Glomerular visceral epithelial cell (primary cell): ENCODE measurements around the gene ADCY1.
A peak's percentile ranks its signal among the peaks of the same experiment; 100 is the strongest.

Experiments used
- DNase-seq: peaks from one replicate; pipeline ENCODE4 v3.0.0-alpha.2; 2016; ENCODE audit errors: extremely low spot score

ADCY1 gene

DNA sequence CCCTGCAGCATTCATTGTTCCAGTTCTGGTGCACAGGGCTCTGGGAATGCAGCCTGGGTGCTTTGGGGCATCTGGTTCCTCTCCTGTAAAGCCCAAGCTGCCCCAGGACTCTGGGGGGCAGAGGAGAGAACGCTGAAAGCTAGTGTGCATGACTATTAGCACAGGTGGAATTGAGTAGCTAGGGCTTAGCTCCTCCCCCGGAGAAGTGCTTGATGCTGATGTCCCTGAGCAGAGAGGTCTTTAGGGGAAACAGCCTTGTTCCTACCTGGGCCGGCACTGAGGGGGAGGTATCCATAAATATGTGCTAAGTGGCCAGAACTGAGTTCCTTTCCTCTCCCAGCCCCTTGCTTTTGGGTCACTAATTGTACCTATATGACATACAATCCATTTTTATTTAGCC is 3.9 kb downstream of the ADCY1 start:
- DNase-seq = no peak

DNA sequence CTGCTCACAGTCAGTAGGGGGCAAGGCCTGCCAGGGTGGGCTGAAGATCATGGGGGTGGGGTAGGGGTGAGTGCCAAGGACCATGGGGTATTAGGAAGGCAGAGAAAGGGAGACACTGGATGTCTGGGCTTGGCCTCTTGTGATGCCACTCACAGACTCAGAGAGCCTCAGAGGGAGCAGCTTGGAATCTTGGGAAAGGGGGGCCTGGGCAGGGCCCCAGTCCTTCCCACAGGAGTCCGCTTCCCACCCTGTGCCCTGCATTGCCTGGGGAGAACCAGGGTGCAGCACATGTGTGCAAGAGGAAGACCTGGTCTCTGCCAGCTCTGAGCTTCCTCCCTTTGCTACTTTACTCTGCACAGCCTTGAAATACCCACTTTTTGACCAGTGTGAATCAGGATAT is 4.3 kb downstream of the ADCY1 start:
- no peak for DNase-seq

DNA sequence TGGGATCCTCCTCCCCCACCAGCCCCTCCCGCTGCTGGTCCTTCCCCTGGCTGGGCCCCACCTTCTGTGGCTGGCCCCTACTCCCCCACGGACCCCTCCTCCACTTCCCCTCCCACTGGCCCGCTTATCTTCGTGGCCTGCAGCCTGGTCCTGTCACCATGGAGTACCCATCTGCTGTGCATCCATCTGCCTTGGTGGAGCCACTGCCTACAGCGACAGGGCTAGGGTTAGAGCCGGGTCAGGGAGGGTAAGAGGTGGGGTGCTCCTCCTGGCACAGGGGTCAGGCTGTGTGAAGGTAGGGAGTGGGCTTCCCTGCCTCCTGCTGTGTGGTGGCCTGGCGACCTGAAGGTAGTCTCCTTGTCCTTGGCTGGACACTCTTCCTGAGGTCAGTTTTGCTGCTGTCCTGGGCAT is 5.2 kb downstream of the ADCY1 start:
- no peak for DNase-seq

DNA sequence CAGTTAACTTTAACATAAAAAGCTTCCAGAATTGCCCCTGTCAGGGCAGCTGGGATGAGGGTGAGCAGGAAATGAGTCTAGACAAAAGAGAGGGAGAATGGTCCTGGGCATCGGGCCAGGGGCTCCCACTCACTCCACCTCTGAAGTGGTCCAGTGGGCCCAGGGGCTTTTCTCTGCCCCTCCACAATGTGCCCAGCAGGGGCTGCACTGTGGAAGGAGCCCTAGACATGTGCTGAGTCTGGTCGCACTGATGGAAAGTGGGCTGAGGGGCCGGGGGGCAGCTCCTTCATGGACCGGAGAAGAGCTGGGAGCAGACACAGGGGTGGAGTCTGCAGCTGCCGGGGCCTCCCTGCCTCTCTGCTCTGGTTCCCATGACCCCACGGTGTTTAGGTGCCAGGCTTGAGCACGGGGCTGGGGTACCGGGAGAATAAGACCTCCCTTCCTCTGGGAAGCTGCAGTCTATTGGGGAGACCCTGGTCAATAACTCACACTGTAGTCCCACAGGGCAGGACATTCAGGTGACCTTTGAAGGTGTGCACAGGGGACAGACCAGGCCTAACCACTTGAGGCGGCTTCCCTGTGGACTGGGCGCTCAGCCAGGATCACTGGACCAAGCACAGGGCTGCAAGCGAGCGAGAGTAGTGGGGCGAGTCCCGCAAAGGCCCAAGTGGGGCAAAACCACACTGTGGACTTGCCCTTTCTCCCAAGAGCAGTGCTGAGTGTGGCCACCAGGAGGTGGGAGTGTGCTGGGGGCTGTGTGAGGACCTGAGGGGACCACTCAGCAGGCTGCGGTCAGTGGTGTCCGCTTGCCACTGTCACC is 6.1 kb downstream of the ADCY1 start:
- peak; percentile 13 for DNase-seq

DNA sequence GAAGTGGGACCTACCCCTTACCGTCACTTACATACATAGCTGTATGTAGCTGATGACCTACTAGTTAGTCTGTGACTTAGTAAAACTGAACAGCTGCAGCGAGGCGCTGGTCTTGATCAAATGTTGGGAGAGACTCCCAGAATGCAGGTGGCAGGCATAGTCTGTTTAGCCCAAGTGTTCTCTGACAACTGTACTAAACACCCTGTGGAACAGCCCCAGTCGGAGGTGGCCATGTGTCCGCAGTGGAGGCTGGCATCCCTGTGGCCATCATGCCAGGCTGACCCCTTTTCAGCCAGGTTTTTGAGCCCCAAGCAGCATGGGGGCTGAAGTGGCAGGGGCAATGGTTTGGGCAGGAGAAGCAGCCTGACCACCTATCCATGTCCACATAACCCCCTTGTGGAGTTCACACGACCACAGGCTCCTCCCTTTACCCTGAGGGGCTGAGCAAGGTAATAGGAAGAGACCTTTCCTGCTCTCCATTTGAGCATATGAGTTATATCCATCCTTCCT is 7.2 kb downstream of the ADCY1 start:
- DNase-seq = no peak

DNA sequence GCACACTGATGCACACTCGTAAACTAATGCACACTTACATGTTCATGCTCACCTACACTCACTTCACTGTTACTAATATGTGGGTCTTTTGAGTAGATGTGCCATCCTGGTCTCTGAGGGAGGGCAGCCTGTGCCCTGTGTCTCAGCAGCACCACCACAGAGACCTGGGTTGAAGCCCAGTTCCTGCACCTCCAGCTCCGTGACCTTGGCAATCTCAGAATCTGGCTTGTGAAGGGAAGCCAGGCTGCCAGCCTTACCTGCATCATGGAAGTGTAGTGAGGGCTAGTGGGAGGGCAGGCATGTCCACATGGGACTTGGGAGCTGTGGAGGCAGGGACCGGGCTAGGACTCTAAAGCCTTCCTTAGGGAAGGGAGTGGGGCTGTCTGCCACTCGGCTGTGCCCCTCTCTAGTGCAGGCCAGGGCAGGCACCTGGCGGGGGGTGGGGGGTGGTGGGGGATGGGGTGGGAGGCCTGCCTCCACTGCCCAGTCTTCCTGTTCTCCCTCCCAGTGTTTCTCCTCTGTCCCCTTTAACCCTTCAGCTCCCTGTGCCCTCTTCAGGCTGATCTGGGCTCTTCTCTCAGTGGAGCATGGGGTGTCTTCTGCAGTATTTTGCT is 8.1 kb downstream of the ADCY1 start:
- DNase-seq = no peak

GRCh38 chr7:45582868-45583277 is 8.7 kb downstream of the ADCY1 start:
- DNase-seq = no peak

GRCh38 chr7:45583296-45583695 is 9.1 kb downstream of the ADCY1 start:
- no peak for DNase-seq

DNA sequence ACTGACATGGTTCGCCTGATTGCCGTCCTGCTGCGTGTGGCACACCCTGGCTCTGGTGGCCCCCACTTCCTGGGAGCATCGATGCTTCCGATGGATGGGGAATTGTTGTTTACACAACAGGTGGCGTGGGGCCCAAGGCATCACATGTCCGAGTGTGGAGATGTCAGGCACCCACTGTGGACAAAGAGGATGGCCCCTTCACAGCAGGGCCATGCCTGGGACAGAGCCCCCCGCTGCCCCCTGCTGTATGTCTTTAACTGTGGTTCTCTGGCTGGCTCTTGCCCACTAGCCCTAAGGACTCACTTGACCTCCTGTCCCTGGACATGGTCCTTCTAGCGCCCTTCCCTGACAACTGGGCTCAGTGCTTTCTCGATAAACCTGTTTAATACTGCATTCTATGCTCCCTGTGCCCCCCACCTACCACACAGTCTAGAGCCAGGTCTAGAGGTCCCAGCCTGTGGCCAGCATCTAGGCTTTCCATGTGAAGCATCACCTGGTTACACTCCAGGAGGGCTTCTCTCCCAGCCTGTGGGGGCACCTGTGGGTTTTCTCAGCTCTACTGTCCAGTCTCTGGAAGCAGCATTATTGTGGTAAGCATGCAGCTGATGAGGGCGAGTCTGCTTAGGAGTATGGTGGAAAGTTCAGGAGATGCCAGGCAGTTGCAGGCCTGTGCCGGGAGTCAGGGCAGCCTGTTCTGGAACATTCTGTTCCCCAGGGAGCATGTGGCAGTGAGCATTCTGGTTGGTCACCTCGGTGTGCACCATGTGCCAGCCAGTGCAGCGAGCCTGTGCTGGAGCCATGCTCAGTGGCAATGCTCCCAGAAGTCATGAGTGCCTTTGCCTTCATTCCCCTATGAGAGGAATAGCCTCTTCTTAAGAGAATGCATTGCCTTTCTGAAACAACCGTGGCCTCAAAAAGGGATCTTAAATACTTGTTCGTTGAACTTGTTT is 10.4 kb downstream of the ADCY1 start:
- DNase-seq = no peak

DNA sequence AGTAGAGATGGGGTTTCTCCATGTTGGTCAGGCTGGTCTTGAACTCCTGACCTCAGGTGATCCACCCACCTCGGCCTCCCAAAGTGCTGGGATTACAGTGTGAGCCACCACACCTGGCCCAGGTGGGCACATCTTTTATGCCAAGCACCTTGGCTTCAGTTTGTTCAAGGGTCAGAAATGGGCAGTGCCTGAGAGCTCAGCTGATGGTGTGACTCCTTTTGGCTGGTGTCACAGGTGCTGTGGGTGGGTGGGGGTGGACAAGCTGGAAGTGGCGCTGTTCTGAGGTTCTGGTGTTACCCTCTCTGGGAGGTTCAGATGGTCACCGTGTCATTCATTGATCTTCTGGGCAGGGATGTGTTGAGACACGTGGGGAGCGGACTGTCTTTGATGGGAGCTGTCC is 11.5 kb downstream of the ADCY1 start:
- DNase-seq = no peak

DNA sequence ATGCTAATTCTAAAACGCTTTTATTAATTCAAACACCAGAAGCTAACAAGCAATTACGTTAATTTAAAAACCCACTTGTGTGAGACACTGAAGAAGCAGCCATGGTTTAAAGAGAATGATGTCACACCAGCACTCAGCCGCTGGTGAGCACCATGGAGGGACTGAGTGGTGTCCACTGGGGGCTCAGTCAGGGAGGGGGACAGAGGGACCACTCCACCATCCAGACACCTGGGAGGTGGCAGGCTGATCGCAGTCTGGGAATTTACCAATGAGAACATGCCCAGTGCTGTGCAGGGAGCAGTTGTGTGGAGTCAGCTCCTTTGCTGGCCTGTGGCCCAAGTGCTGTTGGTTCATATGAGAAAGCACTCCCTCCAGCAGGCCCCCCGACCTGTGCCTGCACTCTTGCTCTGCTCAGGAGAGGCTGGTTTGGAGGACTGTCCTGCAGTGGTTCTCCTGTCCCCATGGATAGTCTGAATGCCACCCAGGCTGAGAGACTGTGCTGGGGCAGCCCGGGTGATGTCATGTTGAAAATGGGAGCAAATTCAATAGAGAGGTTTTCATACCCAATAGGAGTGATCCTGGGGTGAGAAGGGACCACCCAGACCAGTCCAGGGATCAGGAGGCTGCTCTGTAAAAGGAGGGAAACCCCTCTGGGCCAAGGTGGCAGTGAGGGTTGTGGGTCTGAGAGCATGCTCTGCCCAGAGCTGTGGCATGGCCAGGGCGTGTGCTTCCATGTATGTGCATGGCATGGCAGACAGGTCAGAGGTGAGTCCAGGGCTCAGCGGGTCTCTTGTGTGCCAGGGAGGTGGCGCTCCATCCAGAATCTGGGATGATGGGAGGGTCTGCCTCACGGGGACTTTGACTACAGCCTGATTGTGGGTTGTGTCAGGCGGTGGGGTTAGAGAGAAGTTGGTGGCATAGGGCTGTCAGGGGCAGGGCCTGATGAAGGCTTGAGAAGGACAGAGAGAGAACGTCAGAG is 12.7 kb downstream of the ADCY1 start:
- no peak for DNase-seq

- no peak for DNase-seq
Observed at GRCh38 chr7:45588466-45588865, 14.3 kb downstream of the ADCY1 start.

DNA sequence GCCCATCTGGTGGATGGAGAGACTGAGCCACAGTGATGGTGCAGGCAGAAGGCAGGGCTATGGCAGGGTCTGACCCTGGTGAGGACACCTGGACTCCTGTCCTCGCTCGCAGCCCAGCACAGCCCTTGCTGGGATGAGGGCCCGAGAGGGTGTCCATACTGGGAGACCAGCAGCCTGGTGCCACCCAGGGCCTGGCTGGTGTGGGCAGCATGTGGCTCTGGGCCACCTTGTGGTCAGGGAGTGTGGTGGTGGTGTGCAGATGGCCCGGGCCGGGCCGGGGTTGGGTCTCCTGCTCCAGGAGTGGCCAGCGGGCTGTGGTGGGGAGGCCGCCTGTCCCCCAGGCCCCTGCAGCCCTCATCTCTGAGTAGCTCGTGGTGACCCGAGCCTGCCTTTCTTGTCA is 14.9 kb downstream of the ADCY1 start:
- DNase-seq = no peak

DNA sequence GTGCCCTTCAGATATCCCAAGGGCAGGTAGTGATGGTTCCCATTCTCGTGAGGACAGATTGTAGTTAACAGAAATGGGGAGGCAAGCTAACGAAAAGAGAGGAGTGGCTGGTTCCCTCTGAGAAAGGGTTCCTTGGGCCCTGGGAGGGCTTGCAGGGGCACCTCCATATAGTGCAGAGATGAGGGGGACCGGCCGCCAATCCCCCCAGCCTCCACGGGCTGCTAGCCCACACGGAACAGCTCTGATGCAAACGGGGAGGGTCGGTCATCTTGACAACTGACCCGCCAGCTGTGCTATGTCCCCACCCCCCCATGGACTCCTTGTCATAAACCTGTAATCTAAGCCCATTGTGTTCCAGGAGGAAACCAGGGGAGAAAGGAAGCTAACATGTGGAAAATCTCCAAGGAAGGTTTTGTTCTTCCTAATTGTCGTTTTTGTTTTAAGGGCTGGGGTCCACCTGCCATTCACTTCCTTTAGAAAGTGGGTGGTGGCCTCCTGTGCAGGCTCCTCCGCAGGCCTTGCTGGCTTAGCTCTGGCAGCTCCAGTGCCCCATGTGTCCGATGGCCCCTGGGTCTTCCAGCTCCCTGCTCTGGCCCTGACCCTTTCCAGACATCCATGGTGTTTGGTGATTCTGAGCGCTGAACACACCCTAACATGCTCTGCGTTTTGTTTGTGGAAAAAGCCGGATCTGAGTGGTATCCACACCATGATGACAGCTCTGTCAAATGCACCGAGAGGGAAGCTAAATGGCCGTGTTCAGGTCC is 15.9 kb downstream of the ADCY1 start:
- no peak for DNase-seq

DNA sequence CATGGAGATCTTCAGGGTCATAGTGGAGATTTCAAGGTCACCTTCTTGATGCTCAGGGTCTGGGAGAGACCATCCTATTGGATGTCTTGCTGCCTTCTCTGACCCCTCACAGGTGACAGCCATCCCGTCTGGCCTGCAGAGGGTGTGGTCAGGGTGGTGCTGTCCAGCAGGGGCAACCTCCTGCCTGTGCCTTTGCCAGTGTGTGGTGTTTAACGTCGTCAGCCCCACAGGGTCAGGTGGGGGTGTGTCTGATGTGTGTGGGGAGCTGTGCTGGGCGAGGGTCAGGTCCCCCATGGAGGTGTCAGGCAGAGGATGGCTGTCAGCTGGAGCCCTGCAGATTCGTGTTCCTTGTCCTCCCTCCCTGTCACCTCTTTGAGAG is 16.5 kb downstream of the ADCY1 start:
- DNase-seq = no peak

- no peak for DNase-seq
Observed at GRCh38 chr7:45591101-45591906, 17.1 kb downstream of the ADCY1 start.

DNA sequence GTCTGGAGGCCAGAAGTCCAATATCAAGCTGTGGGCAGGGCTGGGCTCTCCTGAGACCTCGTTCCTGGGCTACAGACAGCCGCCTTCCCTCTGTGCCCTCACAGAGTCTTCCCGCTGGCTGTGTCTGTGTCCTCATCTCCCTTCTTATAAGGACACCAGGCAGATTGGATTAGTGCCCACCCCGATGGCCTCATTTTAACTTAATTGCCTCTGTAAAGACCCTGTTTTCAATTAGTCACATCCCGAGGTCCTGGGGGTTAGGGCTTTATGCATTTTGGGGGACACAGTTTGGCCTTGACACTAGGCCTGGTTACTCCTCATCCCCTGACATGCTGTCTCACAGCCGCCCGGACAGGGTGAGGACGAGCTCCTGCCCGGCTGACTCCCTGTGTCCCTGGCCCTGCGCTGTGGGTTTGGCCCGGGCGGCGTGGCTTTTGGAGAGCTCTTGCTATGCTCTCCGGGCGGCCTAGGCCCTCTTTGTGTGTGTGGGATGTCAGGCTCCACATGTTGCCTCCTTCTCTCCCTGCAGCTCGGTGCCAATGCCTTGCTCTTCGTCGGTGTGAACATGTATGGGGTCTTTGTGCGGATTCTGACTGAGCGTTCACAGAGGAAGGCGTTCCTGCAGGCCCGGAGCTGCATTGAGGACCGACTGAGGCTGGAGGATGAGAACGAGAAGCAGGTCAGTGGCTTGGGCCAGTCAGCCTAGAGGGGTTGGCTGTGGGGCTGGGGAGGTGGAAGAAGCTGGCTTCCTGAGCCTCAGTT is 18.2 kb downstream of the ADCY1 start:
- no peak for DNase-seq

GRCh38 chr7:45593121-45593541 is 19.0 kb downstream of the ADCY1 start:
- DNase-seq = no peak

- DNase-seq = no peak
Observed at GRCh38 chr7:45593877-45594276, 19.7 kb downstream of the ADCY1 start.
